GM12892 (cell line): ENCODE data around the gene IL36A.

ENCODE experiments used
- POLR2A ChIP-seq: IDR thresholded peaks from 2 replicates; pipeline ENCODE4 v1.6.1; 2011; ENCODE audit warnings: low read depth, low read length, control low read depth
- POLR2AphosphoS5 ChIP-seq: IDR thresholded peaks from 2 replicates; pipeline ENCODE4 v1.6.1; 2011; ENCODE audit warnings: low read depth, low read length, control low read depth

DNA sequence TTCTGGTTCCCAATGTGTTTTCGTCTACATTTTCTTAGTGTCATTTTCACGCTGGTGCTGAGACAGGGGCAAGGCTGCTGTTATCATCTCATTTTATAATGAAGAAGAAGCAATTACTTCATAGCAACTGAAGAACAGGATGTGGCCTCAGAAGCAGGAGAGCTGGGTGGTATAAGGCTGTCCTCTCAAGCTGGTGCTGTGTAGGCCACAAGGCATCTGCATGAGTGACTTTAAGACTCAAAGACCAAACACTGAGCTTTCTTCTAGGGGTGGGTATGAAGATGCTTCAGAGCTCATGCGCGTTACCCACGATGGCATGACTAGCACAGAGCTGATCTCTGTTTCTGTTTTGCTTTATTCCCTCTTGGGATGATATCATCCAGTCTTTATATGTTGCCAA, 20.2 kb upstream of the IL36A start:
- TF ChIP-seq POLR2A (no peak), POLR2AphosphoS5 (no peak)
